H1 (cell line): ENCODE data around the gene RRM1. TPM values are rescaled to one million over a fixed set of nuclear protein-coding genes. Genes with fewer than 3 reads are reported as not detected.

Source experiments
- CTCF ChIA-PET: fragments of 300-600 bp; sonication (Branson Sonifier 250); formaldehyde crosslinking; loops from one replicate; lab custom pipeline; 2021; ENCODE audit not compliant: partially characterized antibody; lab: Charles Lee
- POLR2A ChIA-PET: fragments of 300-600 bp; sonication (Branson Sonifier 250); formaldehyde crosslinking; loops from one replicate; lab custom pipeline; 2021; ENCODE audit warnings: inconsistent platforms; ENCODE audit not compliant: partially characterized antibody; lab: Charles Lee
- DNase-seq, 2 experiments: peaks; one replicate each; pipeline versions ENCODE4 v3.0.0 to v3.0.0-alpha.2; 2010 to 2022; ENCODE audit warnings: low spot score in 2 of 2, low read depth in 1 of 2, mixed read lengths in 1 of 2
- FAIRE-seq: peaks from 2 replicates; lab custom pipeline; 2011; peaks lifted over from hg19 to GRCh38; lab: Jason Lieb, UNC
- H2AFZ ChIP-seq: 2 replicates; pipeline ENCODE4 v1.8.1; 2012; ENCODE audit warnings: low read length, inconsistent platforms
- H2AK5ac ChIP-seq: 2 replicates; pipeline ENCODE4 v1.6.1; 2013; ENCODE audit warnings: low read depth, low read length
- H2BK120ac ChIP-seq: replicated peaks from 2 replicates; pipeline ENCODE3; 2013; ENCODE audit warnings: low read depth, low read length, inconsistent platforms
- H2BK12ac ChIP-seq: 2 replicates; pipeline ENCODE4 v1.6.1; 2013; ENCODE audit warnings: low read depth, low read length
- H2BK15ac ChIP-seq: 2 replicates; pipeline ENCODE4 v1.6.1; 2013; ENCODE audit warnings: low read length
- H2BK20ac ChIP-seq: 2 replicates; pipeline ENCODE4 v1.6.1; 2013; ENCODE audit warnings: low read length
- H2BK5ac ChIP-seq: 2 replicates; pipeline ENCODE4 v1.6.1; 2013; ENCODE audit warnings: low read depth, low read length
- H3K14ac ChIP-seq: 2 replicates; pipeline ENCODE4 v1.6.1; 2013; ENCODE audit warnings: inconsistent platforms; ENCODE audit not compliant: insufficient read length
- H3K18ac ChIP-seq: 2 replicates; pipeline ENCODE4 v1.6.1; 2013; ENCODE audit warnings: low read length; ENCODE audit errors: extremely low read depth
- H3K23ac ChIP-seq: 2 replicates; pipeline ENCODE4 v1.6.1; 2013; ENCODE audit warnings: inconsistent platforms; ENCODE audit not compliant: insufficient read length
- H3K23me2 ChIP-seq: 2 replicates; pipeline ENCODE4 v1.6.1; 2013; ENCODE audit warnings: low read depth, low read length
- H3K27ac ChIP-seq: 2 replicates; pipeline ENCODE4 v1.6.1; 2011; ENCODE audit warnings: low read depth, low read length, inconsistent platforms
- H3K27me3 ChIP-seq, 4 experiments: replicated peaks in 1 of 4; 1 replicate in 1 of 4; 2 replicates in 3 of 4; pipeline versions ENCODE4 v1.6.1 to v1.8.1; 2011 to 2013; ENCODE audit warnings: low read length in 3 of 4, mild to moderate bottlenecking in 3 of 4, inconsistent platforms in 2 of 4, mixed read lengths in 2 of 4, moderate library complexity in 1 of 4; ENCODE audit not compliant: control insufficient read depth in 3 of 4, insufficient read depth in 3 of 4; ENCODE audit errors: extremely low read depth in 1 of 4
- H3K36me3 ChIP-seq, 4 experiments: 2 replicates each; pipeline versions ENCODE4 v1.6.1 to v1.8.1; 2011 to 2013; ENCODE audit warnings: mild to moderate bottlenecking in 4 of 4, low read length in 3 of 4, moderate library complexity in 2 of 4, control low read depth in 1 of 4, inconsistent platforms in 1 of 4; ENCODE audit not compliant: insufficient read depth in 4 of 4, control insufficient read depth in 2 of 4
- H3K4ac ChIP-seq: replicated peaks from 2 replicates; pipeline ENCODE3; 2013; ENCODE audit warnings: low read length, low read depth, mixed read lengths, inconsistent platforms; ENCODE audit not compliant: insufficient read length
- H3K4me1 ChIP-seq, 4 experiments: replicated peaks in 1 of 4; 1 replicate in 1 of 4; 2 replicates in 3 of 4; pipeline versions ENCODE4 v1.6.1 to v1.8.1; 2011 to 2013; ENCODE audit warnings: low read length in 3 of 4, inconsistent platforms in 2 of 4, mixed read lengths in 1 of 4; ENCODE audit not compliant: insufficient read depth in 4 of 4, control insufficient read depth in 3 of 4
- H3K4me2 ChIP-seq, 2 experiments: 2 replicates each; pipeline versions ENCODE4 v1.6.1 to v1.8.1; 2011 to 2013; ENCODE audit warnings: low read depth in 2 of 2, low read length in 2 of 2, control low read depth in 1 of 2, inconsistent platforms in 1 of 2, mild to moderate bottlenecking in 1 of 2; ENCODE audit not compliant: insufficient read depth in 1 of 2
- H3K4me3 ChIP-seq, 4 experiments: fragments of 200-600, 300-600 bp in 1 of 4; sonication (generic), shearing (Covaris generic), sonication (Bioruptor Twin) in 1 of 4; 2 replicates each; pipeline versions ENCODE4 v1.5.1 to v1.8.1; 2011 to 2016; ENCODE audit warnings: low read length in 4 of 4, low read depth in 3 of 4, control low read depth in 2 of 4, inconsistent platforms in 2 of 4, mild to moderate bottlenecking in 2 of 4, mixed read lengths in 1 of 4, moderate library complexity in 1 of 4; ENCODE audit not compliant: insufficient read depth in 2 of 4; ENCODE audit errors: extremely low read depth in 1 of 4
- H3K56ac ChIP-seq: replicated peaks from 2 replicates; pipeline ENCODE3; 2013; ENCODE audit warnings: low read depth, mild to moderate bottlenecking, mixed read lengths, low read length, inconsistent platforms; ENCODE audit not compliant: insufficient read length
- H3K79me1 ChIP-seq: 2 replicates; pipeline ENCODE4 v1.6.1; 2013; ENCODE audit warnings: low read depth, low read length, control low read depth
- H3K79me2 ChIP-seq, 2 experiments: 2 replicates each; pipeline versions ENCODE4 v1.6.1 to v1.8.1; 2012 to 2013; ENCODE audit warnings: low read length in 2 of 2, mild to moderate bottlenecking in 2 of 2, inconsistent platforms in 1 of 2; ENCODE audit not compliant: insufficient read depth in 2 of 2, control insufficient read depth in 1 of 2
- H3K9ac ChIP-seq, 4 experiments: replicated peaks in 1 of 4; 1 replicate in 1 of 4; 2 replicates in 3 of 4; pipeline versions ENCODE4 v1.6.1 to v1.8.1; 2011 to 2013; ENCODE audit warnings: low read depth in 3 of 4, low read length in 3 of 4, control low read depth in 2 of 4, mild to moderate bottlenecking in 2 of 4, moderate library complexity in 2 of 4, inconsistent platforms in 1 of 4; ENCODE audit errors: extremely low read depth in 1 of 4
- H3K9me3 ChIP-seq, 2 experiments: 2 replicates each; pipeline versions ENCODE4 v1.6.1 to v1.8.1; 2012 to 2013; ENCODE audit warnings: mild to moderate bottlenecking in 2 of 2, moderate library complexity in 2 of 2, control low read depth in 1 of 2, inconsistent platforms in 1 of 2, low read depth in 1 of 2, low read length in 1 of 2, mixed read lengths in 1 of 2; ENCODE audit not compliant: insufficient read depth in 2 of 2
- H4K20me1 ChIP-seq, 2 experiments: replicated peaks in 1 of 2; 2 replicates each; pipeline versions ENCODE3 to v1.8.1; 2011 to 2013; ENCODE audit warnings: inconsistent platforms in 2 of 2, low read length in 2 of 2, mild to moderate bottlenecking in 1 of 2; ENCODE audit not compliant: insufficient read depth in 2 of 2, control insufficient read depth in 1 of 2
- H4K5ac ChIP-seq: 2 replicates; pipeline ENCODE4 v1.6.1; 2013; ENCODE audit warnings: low read length, low read depth, mixed read lengths, inconsistent platforms; ENCODE audit not compliant: insufficient read length
- H4K8ac ChIP-seq: 2 replicates; pipeline ENCODE4 v1.8.0; 2013; ENCODE audit warnings: mild to moderate bottlenecking, moderate library complexity, low read length, inconsistent platforms; ENCODE audit not compliant: insufficient read depth; ENCODE audit errors: extremely low read depth
- H4K91ac ChIP-seq: replicated peaks from 2 replicates; pipeline ENCODE3; 2013; ENCODE audit warnings: low read length, mixed read lengths, inconsistent platforms; ENCODE audit not compliant: insufficient read length
- CBX8 ChIP-seq: fragments of 300-800, 300-1000 bp; sonication (generic); IDR thresholded peaks from 2 replicates; pipeline ENCODE4 v1.7.1; 2016; ENCODE audit warnings: low read depth, low read length, borderline replicate concordance
- CREB1 ChIP-seq: IDR thresholded peaks from 2 replicates; pipeline ENCODE4 v1.6.1; 2012; ENCODE audit warnings: inconsistent platforms
- TAF7 ChIP-seq: optimal IDR thresholded peaks from 2 replicates; pipeline ENCODE3; 2011; ENCODE audit warnings: low read depth, mild to moderate bottlenecking, inconsistent platforms, low read length, moderate library complexity, borderline replicate concordance
- YY1 ChIP-seq: IDR thresholded peaks from 2 replicates; pipeline ENCODE4 v1.6.1; 2011; ENCODE audit warnings: low read depth, mild to moderate bottlenecking, low read length
- WGBS, 2 experiments: shearing (Covaris generic) in 1 of 2; methylation state at CpG; one replicate each; pipeline versions ENCODE4 v1.1.6 to v1.1.7; 2013 to 2015; ENCODE audit warnings: low lambda C conversion rate in 2 of 2, mixed read lengths in 2 of 2, inconsistent platforms in 1 of 2, low coverage in 1 of 2, missing lambda C conversion rate in 1 of 2; ENCODE audit not compliant: insufficient replicate concordance in 2 of 2, insufficient coverage in 1 of 2, insufficient read length in 1 of 2; ENCODE audit errors: extremely low coverage in 1 of 2, missing lambda C conversion rate in 1 of 2; 5-methylcytosine and 5-hydroxymethylcytosine counted together
- polyA plus RNA-seq, 7 experiments: library from polyadenylated mRNA; depleted of rRNA in 3 of 7; stranded (reverse) in 5 of 7; unstranded in 2 of 7; fragments of >200 nt in 5 of 7; fragments of 200-250 nt in 2 of 7; gene quantifications; 1 replicate in 5 of 7; 2 replicates in 1 of 7; 4 replicates in 1 of 7; pipeline versions ENCODE4 v1.2.1 to v1.2.3, GENCODE V29; 2011 to 2013; ENCODE audit warnings: missing spikeins in 2 of 7, mixed read lengths in 2 of 7
- total RNA-seq: library from RNA; stranded (reverse); fragmentation: NEBNext Ultra II Directional; extraction: Animal tissue kit (Norgen Biotek cat#: 25700); gene quantifications from 2 replicates; pipeline ENCODE4 v1.2.1, GENCODE V29; 2021

The RRM1 gene
- total and polyA plus RNA-seq, 2 of the 8 experiments (the other 6 are each of a cell fraction or from before 2014, with no cell fraction given), result 63.6 to 126 TPM

GRCh38 chr11:4111834-4112233 lies 17.2 kb downstream of the RRM1 start:
- Histone ChIP-seq H3K4me2 (no peak overlapping the region), H4K8ac (no peak overlapping the region), H3K23me2 (no peaks in the 10 kb centered on the region), H3K14ac (no peak overlapping the region), H2AK5ac (no peak overlapping the region), H4K91ac (no peak overlapping the region), H4K20me1 (no peaks in the 10 kb centered on the region), H3K9me3 (no peaks in the 10 kb centered on the region), H2BK12ac (no peak overlapping the region), H3K23ac (no peak overlapping the region), H3K36me3 (peaks cover 3 to 63% (median 32%) of the 10 kb centered on the region in 4 experiments; a peak in 6 of 8 replicates), H3K9ac (no peak overlapping the region), H2BK5ac (no peak overlapping the region), H3K27me3 (no peaks in the 10 kb centered on the region), H3K18ac (no peak overlapping the region), H3K4me1 (no peaks in the 10 kb centered on the region), H3K79me1 (no peaks in the 10 kb centered on the region), H2BK120ac (no peak overlapping the region), H4K5ac (no peak overlapping the region), H2BK20ac (no peak overlapping the region), H3K56ac (no peak overlapping the region), H2AFZ (no peak overlapping the region), H3K79me2 (no peaks in the 10 kb centered on the region), H3K4ac (no peak overlapping the region), H3K27ac (no peak overlapping the region), H3K4me3 (no peak overlapping the region), H2BK15ac (no peak overlapping the region)
- DNase-seq, result no peak
- no peak for FAIRE-seq
- POLR2A ChIA-PET, result no interaction called here
- TF ChIP-seq CREB1 (no peak), TAF7 (no peak), CBX8 (no peak), YY1 (no peak)
- CTCF ChIA-PET, result no interaction called here
- WGBS, 2 experiments, result 67% methylated on average over 5 of the region's 5 CpGs; no CpG with 5 or more reads in 1 of the 2 experiments
